ENCODE data around the gene GOLGA2.

The GOLGA2 gene

DNA sequence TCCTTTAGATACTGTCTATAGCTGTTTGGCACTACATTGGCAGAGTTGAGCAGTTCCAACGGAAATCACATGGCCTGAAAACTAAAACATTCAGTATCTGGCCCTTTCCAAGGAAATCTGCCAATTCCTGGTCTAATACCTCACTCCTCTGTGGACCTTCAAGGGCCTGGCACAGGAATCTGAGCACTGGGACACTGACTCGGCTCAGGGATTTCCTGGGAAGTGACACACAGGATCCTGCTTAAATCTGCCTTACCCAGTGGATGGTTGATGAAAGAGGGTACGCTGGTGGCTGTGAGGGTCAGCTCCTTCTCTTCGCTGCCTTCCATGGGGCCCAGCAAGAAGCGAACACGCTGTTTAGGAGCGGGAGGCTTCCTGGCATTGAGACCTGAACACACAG lies 45.5 kb upstream of the GOLGA2 start:
- Histone ChIP-seq H3K27me3 (ENCODE audit: insufficient read depth, poor library complexity, severe bottlenecking) (no peaks in the 10 kb centered on the region), H3K4me3 (replicated peaks; ENCODE audit: insufficient read depth, low read length) (peak overlapping the region; percentile 69), H3K27ac (replicated peaks) (peak overlapping the region; percentile 97)
- no peak for DNase-seq (ENCODE audit: low read depth in 1 of 2, low spot score in 1 of 2)
- TF ChIP-seq, protein P1, sequence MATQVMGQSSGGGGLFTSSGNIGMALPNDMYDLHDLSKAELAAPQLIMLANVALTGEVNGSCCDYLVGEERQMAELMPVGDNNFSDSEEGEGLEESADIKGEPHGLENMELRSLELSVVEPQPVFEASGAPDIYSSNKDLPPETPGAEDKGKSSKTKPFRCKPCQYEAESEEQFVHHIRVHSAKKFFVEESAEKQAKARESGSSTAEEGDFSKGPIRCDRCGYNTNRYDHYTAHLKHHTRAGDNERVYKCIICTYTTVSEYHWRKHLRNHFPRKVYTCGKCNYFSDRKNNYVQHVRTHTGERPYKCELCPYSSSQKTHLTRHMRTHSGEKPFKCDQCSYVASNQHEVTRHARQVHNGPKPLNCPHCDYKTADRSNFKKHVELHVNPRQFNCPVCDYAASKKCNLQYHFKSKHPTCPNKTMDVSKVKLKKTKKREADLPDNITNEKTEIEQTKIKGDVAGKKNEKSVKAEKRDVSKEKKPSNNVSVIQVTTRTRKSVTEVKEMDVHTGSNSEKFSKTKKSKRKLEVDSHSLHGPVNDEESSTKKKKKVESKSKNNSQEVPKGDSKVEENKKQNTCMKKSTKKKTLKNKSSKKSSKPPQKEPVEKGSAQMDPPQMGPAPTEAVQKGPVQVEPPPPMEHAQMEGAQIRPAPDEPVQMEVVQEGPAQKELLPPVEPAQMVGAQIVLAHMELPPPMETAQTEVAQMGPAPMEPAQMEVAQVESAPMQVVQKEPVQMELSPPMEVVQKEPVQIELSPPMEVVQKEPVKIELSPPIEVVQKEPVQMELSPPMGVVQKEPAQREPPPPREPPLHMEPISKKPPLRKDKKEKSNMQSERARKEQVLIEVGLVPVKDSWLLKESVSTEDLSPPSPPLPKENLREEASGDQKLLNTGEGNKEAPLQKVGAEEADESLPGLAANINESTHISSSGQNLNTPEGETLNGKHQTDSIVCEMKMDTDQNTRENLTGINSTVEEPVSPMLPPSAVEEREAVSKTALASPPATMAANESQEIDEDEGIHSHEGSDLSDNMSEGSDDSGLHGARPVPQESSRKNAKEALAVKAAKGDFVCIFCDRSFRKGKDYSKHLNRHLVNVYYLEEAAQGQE (IDR thresholded peaks at IDR 0.05; ENCODE audit: insufficient replicate concordance, low read depth): no peak
- no peak for TF ChIP-seq POLR2AphosphoS5 (IDR thresholded peaks at IDR 0.05; ENCODE audit: low read depth)
- no peak for TF ChIP-seq GABPA (IDR thresholded peaks at IDR 0.05; ENCODE audit: low read depth)
- no peak for TF ChIP-seq SPI1 (IDR thresholded peaks at IDR 0.05; ENCODE audit: borderline replicate concordance, low read depth)
- TF ChIP-seq, protein P2, sequence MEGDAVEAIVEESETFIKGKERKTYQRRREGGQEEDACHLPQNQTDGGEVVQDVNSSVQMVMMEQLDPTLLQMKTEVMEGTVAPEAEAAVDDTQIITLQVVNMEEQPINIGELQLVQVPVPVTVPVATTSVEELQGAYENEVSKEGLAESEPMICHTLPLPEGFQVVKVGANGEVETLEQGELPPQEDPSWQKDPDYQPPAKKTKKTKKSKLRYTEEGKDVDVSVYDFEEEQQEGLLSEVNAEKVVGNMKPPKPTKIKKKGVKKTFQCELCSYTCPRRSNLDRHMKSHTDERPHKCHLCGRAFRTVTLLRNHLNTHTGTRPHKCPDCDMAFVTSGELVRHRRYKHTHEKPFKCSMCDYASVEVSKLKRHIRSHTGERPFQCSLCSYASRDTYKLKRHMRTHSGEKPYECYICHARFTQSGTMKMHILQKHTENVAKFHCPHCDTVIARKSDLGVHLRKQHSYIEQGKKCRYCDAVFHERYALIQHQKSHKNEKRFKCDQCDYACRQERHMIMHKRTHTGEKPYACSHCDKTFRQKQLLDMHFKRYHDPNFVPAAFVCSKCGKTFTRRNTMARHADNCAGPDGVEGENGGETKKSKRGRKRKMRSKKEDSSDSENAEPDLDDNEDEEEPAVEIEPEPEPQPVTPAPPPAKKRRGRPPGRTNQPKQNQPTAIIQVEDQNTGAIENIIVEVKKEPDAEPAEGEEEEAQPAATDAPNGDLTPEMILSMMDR (IDR thresholded peaks at IDR 0.05; ENCODE audit: insufficient read depth, low read length): no peak

DNA sequence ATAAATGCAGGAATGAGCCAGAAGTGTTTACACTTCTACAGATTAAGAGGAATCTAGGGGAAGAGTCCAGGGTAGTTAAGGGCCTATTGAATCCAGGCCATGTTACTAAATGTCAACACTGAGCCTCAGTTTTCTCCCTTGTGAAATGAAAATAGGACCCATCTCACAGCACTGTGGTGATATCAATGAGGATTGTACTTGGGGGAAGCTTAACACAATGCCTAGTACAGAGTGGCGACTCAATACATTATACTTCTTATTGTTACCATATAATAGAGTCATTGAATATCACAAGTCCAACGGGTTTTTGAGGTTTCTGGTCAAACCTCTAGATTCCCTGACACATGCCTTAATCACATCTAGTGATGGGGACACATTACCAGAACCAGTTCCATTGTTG lies 41.8 kb upstream of the GOLGA2 start:
- H3K27me3 ChIP-seq (ENCODE audit: insufficient read depth, poor library complexity, severe bottlenecking): no peaks in the 10 kb centered on the region
- DNase-seq (ENCODE audit: low read depth in 1 of 2, low spot score in 1 of 2): no peak
- H3K27ac ChIP-seq (replicated peaks): no peak overlapping the region
- no peak overlapping the region for H3K4me3 ChIP-seq (replicated peaks; ENCODE audit: insufficient read depth, low read length)
- TF ChIP-seq POLR2AphosphoS5 (IDR thresholded peaks at IDR 0.05; ENCODE audit: low read depth) (no peak), SPI1 (IDR thresholded peaks at IDR 0.05; ENCODE audit: borderline replicate concordance, low read depth) (no peak), GABPA (IDR thresholded peaks at IDR 0.05; ENCODE audit: low read depth) (no peak)
- TF ChIP-seq, protein P1 (IDR thresholded peaks at IDR 0.05; ENCODE audit: insufficient replicate concordance, low read depth): no peak
- TF ChIP-seq, protein P2 (IDR thresholded peaks at IDR 0.05; ENCODE audit: insufficient read depth, low read length): no peak

DNA sequence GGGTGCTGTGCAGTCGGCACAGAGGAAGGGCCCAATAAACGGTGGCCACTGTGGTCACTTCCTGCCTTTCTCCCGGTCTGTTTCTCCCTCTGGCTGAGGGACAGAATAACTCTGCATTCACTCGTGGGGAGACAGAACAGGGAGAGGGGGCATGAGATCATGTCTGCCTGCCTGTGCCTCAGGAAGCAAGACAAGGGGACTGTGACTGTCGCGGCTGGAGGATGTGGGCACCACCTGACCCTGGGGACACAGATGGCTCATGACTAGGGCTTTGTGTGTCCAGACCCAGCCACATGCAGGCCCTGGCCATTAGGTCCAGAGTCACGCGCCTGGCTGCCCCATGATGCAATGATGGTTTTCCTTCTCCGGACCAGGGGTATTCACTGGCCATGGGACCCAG lies 40.6 kb upstream of the GOLGA2 start:
- H3K27ac ChIP-seq (replicated peaks): no peak overlapping the region
- H3K27me3 ChIP-seq (ENCODE audit: insufficient read depth, poor library complexity, severe bottlenecking): no peaks in the 10 kb centered on the region
- H3K4me3 ChIP-seq (replicated peaks; ENCODE audit: insufficient read depth, low read length): no peak overlapping the region
- DNase-seq (ENCODE audit: low read depth in 1 of 2, low spot score in 1 of 2): no peak
- TF ChIP-seq SPI1 (IDR thresholded peaks at IDR 0.05; ENCODE audit: borderline replicate concordance, low read depth): no peak
- TF ChIP-seq, protein P2 (IDR thresholded peaks at IDR 0.05; ENCODE audit: insufficient read depth, low read length): no peak
- TF ChIP-seq, protein P1 (IDR thresholded peaks at IDR 0.05; ENCODE audit: insufficient replicate concordance, low read depth): no peak
- no peak for TF ChIP-seq GABPA (IDR thresholded peaks at IDR 0.05; ENCODE audit: low read depth)
- no peak for TF ChIP-seq POLR2AphosphoS5 (IDR thresholded peaks at IDR 0.05; ENCODE audit: low read depth)

All from HL-60 (cell line).